Gastroesophageal sphincter (tissue), 3 donors: Measurements from ENCODE around the gene SETD1A.

Experiments used
- CTCF ChIP-seq, 4 experiments: fragments of 200-600 bp in 2 of 4; fragments of 450-650 bp in 2 of 4; sonication (generic) in 1 of 4; IDR thresholded peaks; one replicate each; pipeline ENCODE4 v1.5.1; 2017 to 2019; ENCODE audit warnings: antibody characterized with exemption in 4 of 4, mild to moderate bottlenecking in 2 of 4, moderate library complexity in 2 of 4
- EP300 ChIP-seq: sonication (generic); formaldehyde crosslinking; IDR thresholded peaks from one replicate; pipeline ENCODE4 v1.6.1; 2017; ENCODE audit warnings: antibody characterized with exemption, mild to moderate bottlenecking
- POLR2A ChIP-seq, 2 donors: fragments of 450-650 bp; IDR thresholded peaks; one replicate each; pipeline ENCODE4 v1.6.1; 2017; ENCODE audit warnings: antibody characterized with exemption in 2 of 2, mild to moderate bottlenecking in 2 of 2, moderate library complexity in 1 of 2
- POLR2AphosphoS5 ChIP-seq: sonication (generic); formaldehyde crosslinking; IDR thresholded peaks from one replicate; pipeline ENCODE4 v1.6.1; 2017; ENCODE audit warnings: antibody characterized with exemption

DNA sequence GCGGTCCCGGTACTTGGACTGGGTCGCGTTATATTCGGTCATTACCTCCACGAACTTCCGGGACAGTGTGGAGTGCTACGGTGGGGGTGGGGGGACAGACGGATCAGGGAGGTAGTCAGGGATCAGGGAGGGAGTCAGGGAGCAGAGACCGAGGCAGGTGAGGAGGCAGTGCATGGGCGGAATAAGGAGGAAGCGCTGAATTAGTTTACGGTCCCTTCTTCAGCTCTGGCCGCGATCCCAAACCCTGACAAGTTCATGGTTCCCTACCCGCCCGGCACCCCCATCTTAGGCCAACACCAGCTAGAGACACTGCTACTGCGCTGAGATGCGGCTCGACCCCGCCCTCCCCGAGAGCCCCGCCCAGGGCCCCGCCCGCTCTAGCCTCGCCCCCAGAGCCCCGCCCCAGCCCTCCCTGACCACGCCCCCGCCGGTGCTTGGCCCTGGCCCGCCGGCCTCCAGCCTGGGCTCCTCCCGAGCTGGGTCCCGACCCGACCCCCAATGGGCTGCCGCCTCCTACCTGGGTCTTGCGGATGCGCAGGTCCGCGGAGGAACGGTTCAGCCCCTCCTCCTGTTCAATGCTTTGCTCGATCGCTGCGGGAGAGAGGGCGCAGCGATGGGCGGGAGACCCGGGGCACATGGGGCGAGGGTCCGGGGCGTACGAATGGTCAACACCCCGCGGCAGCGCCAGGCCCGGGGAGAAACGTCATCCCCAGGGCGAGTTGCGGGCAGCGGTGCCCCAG lies 39.6 kb downstream of the SETD1A start:
- TF ChIP-seq CTCF (IDR thresholded peaks at IDR 0.05) (no peak), POLR2AphosphoS5 (peak; percentile 60), POLR2A (IDR thresholded peaks at IDR 0.05) (peak; percentile 43 to 54), EP300 (no peak)
